SJSA1 (cell line): ENCODE results near the gene ZNRD2. TPM values are rescaled to one million over a fixed set of nuclear protein-coding genes. Genes with fewer than 3 reads are reported as not detected.

Source experiments
- DNase-seq, 2 experiments: peaks; one replicate each; pipeline ENCODE4 v3.0.0-alpha.2; 2015 to 2020; ENCODE audit warnings: low spot score in 2 of 2, low read depth in 1 of 2
- H3K27ac ChIP-seq: fragments of 250-450 bp; sonication (Bioruptor Pico); 2 replicates; pipeline ENCODE4 v1.5.1; 2020; ENCODE audit warnings: mild to moderate bottlenecking, moderate library complexity
- H3K27me3 ChIP-seq: fragments of 250-450 bp; sonication (Bioruptor Pico); replicated peaks from 2 replicates; pipeline ENCODE4 v1.5.1; 2020; ENCODE audit warnings: mild to moderate bottlenecking, moderate library complexity
- H3K36me3 ChIP-seq: fragments of 250-450 bp; sonication (Bioruptor Pico); 2 replicates; pipeline ENCODE4 v1.5.1; 2020; ENCODE audit warnings: mild to moderate bottlenecking
- H3K4me1 ChIP-seq: fragments of 250-450 bp; sonication (Bioruptor Pico); replicated peaks from 2 replicates; pipeline ENCODE4 v1.6.1; 2021; ENCODE audit warnings: mild to moderate bottlenecking
- H3K4me3 ChIP-seq: fragments of 250-450 bp; sonication (Bioruptor Pico); 2 replicates; pipeline ENCODE4 v1.5.1; 2020; ENCODE audit warnings: mild to moderate bottlenecking
- H3K9me3 ChIP-seq: fragments of 250-450 bp; sonication (Bioruptor Pico); replicated peaks from 2 replicates; pipeline ENCODE4 v1.5.1; 2020; ENCODE audit warnings: mild to moderate bottlenecking
- total RNA-seq: library from RNA; depleted of rRNA; stranded (reverse); fragments of >200 nt; shearing (Covaris generic); gene quantifications from 2 replicates; pipeline ENCODE4 v1.2.3, GENCODE V29; 2014

Gene ZNRD2
- total RNA-seq, 1 experiment from 2014 or later, result 109 TPM

GRCh38 chr11:65530157-65530496 lies 40.1 kb upstream of the ZNRD2 start:
- Histone ChIP-seq H3K27me3 (no peaks in the 10 kb centered on the region), H3K9me3 (no peaks in the 10 kb centered on the region), H3K4me1 (peaks cover 12% of the 10 kb centered on the region), H3K36me3 (peaks cover 98% of the 10 kb centered on the region), H3K4me3 (no peak overlapping the region), H3K27ac (no peak overlapping the region)
- DNase-seq, result peak in 1 of 2 experiments; percentile 58

- no peaks in the 10 kb centered on the region for H3K4me1 ChIP-seq
- DNase-seq, result peak in 1 of 2 experiments; percentile 59
- no peak overlapping the region for H3K4me3 ChIP-seq
- H3K27me3 ChIP-seq, result no peaks in the 10 kb centered on the region
- peaks cover 96% of the 10 kb centered on the region for H3K36me3 ChIP-seq
- H3K27ac ChIP-seq, result no peak overlapping the region
- H3K9me3 ChIP-seq, result no peaks in the 10 kb centered on the region
Measured at GRCh38 chr11:65532388-65533064, 37.8 kb upstream of the ZNRD2 start.

GRCh38 chr11:65535102-65535501 lies 35.2 kb upstream of the ZNRD2 start:
- H3K9me3 ChIP-seq, result 0 out of 2 replicates have a peak, but pooled peaks cover 3% of the 10 kb centered on the region
- no peak overlapping the region for H3K27ac ChIP-seq
- H3K27me3 ChIP-seq, result no peaks in the 10 kb centered on the region
- peaks cover 96% of the 10 kb centered on the region for H3K36me3 ChIP-seq
- no peak overlapping the region for H3K4me3 ChIP-seq
- peaks cover 6% of the 10 kb centered on the region for H3K4me1 ChIP-seq
- peak in 1 of 2 experiments; percentile 54 for DNase-seq

GRCh38 chr11:65536412-65537295 lies 33.6 kb upstream of the ZNRD2 start:
- Histone ChIP-seq H3K4me1 (peaks cover 19% of the 10 kb centered on the region), H3K27ac (no peak overlapping the region), H3K9me3 (0 out of 2 replicates have a peak, but pooled peaks cover 3% of the 10 kb centered on the region), H3K36me3 (peaks cover 83% of the 10 kb centered on the region), H3K4me3 (no peak overlapping the region), H3K27me3 (no peaks in the 10 kb centered on the region)
- DNase-seq, result peak in 1 of 2 experiments; percentile 53

- no peak overlapping the region for H3K27ac ChIP-seq
- peaks cover 77% of the 10 kb centered on the region for H3K36me3 ChIP-seq
- 0 out of 2 replicates have a peak, but pooled peaks cover 3% of the 10 kb centered on the region for H3K9me3 ChIP-seq
- no peak for DNase-seq
- no peaks in the 10 kb centered on the region for H3K27me3 ChIP-seq
- H3K4me1 ChIP-seq, result peaks cover 19% of the 10 kb centered on the region
- no peak overlapping the region for H3K4me3 ChIP-seq
Measured at GRCh38 chr11:65537296-65537597, 33.0 kb upstream of the ZNRD2 start.

GRCh38 chr11:65537620-65538231 lies 32.6 kb upstream of the ZNRD2 start:
- H3K4me1 ChIP-seq, result peaks cover 19% of the 10 kb centered on the region
- peak in 1 of 2 experiments; percentile 52 for DNase-seq
- no peaks in the 10 kb centered on the region for H3K27me3 ChIP-seq
- no peak overlapping the region for H3K27ac ChIP-seq
- no peak overlapping the region for H3K4me3 ChIP-seq
- peaks cover 72% of the 10 kb centered on the region for H3K36me3 ChIP-seq
- H3K9me3 ChIP-seq, result 0 out of 2 replicates have a peak, but pooled peaks cover 3% of the 10 kb centered on the region

GRCh38 chr11:65538232-65538914 lies 31.9 kb upstream of the ZNRD2 start:
- Histone ChIP-seq H3K36me3 (peaks cover 66% of the 10 kb centered on the region), H3K4me1 (peaks cover 19% of the 10 kb centered on the region), H3K27ac (no peak overlapping the region), H3K4me3 (no peak overlapping the region), H3K9me3 (0 out of 2 replicates have a peak, but pooled peaks cover 3% of the 10 kb centered on the region), H3K27me3 (no peaks in the 10 kb centered on the region)
- DNase-seq, result peak in 1 of 2 experiments; percentile 56

GRCh38 chr11:65538915-65539743 lies 31.1 kb upstream of the ZNRD2 start:
- no peak overlapping the region for H3K4me3 ChIP-seq
- DNase-seq, result no peak
- H3K27ac ChIP-seq, result no peak overlapping the region
- peaks cover 60% of the 10 kb centered on the region for H3K36me3 ChIP-seq
- H3K9me3 ChIP-seq, result 0 out of 2 replicates have a peak, but pooled peaks cover 3% of the 10 kb centered on the region
- H3K27me3 ChIP-seq, result no peaks in the 10 kb centered on the region
- H3K4me1 ChIP-seq, result peaks cover 19% of the 10 kb centered on the region

- peaks cover 54% of the 10 kb centered on the region for H3K36me3 ChIP-seq
- 0 out of 2 replicates have a peak, but pooled peaks cover 3% of the 10 kb centered on the region for H3K9me3 ChIP-seq
- H3K4me1 ChIP-seq, result peaks cover 19% of the 10 kb centered on the region
- no peaks in the 10 kb centered on the region for H3K27me3 ChIP-seq
- H3K4me3 ChIP-seq, result peak overlapping the region; percentile 48
- H3K27ac ChIP-seq, result no peak overlapping the region
- DNase-seq, result no peak
Measured at GRCh38 chr11:65539744-65540289, 30.5 kb upstream of the ZNRD2 start.

- Histone ChIP-seq H3K27ac (no peak overlapping the region), H3K4me3 (peak overlapping the region; percentile 48), H3K27me3 (no peaks in the 10 kb centered on the region), H3K36me3 (peaks cover 47% of the 10 kb centered on the region), H3K4me1 (peaks cover 19% of the 10 kb centered on the region), H3K9me3 (0 out of 2 replicates have a peak, but pooled peaks cover 3% of the 10 kb centered on the region)
- peak; percentile 94 to 99 for DNase-seq
Measured at GRCh38 chr11:65540290-65541092, 29.8 kb upstream of the ZNRD2 start.

GRCh38 chr11:65541093-65541982 lies 28.9 kb upstream of the ZNRD2 start:
- H3K4me3 ChIP-seq, result peak overlapping the region; percentile 48
- H3K4me1 ChIP-seq, result peaks cover 19% of the 10 kb centered on the region
- no peak for DNase-seq
- H3K9me3 ChIP-seq, result 0 out of 2 replicates have a peak, but pooled peaks cover 3% of the 10 kb centered on the region
- peaks cover 39% of the 10 kb centered on the region for H3K36me3 ChIP-seq
- no peaks in the 10 kb centered on the region for H3K27me3 ChIP-seq
- peak overlapping the region; percentile 13; the same call in 1 of the 2 replicates for H3K27ac ChIP-seq
